Right lobe of liver (tissue), 4 donors: ENCODE data around the gene CTNND2.

Experiments
- CTCF ChIP-seq, 4 donors: fragments of 200-600 bp in 3 of 4; fragments of 450-650 bp in 1 of 4; IDR thresholded peaks; one replicate each; pipeline versions ENCODE4 v1.5.1 to v1.8.0; 2016 to 2022; ENCODE audit warnings: antibody characterized with exemption in 4 of 4, mild to moderate bottlenecking in 2 of 4
- POLR2A ChIP-seq: fragments of 450-650 bp; IDR thresholded peaks from one replicate; pipeline ENCODE4 v1.6.1; 2017; ENCODE audit warnings: antibody characterized with exemption, mild to moderate bottlenecking
- donor health status: DM: no; HTN: no; CAD: no.
- donor health status: DM: no; HTN: no; CAD: no.
- donor health status: DM: no; HTN: yes; CAD: no.

DNA sequence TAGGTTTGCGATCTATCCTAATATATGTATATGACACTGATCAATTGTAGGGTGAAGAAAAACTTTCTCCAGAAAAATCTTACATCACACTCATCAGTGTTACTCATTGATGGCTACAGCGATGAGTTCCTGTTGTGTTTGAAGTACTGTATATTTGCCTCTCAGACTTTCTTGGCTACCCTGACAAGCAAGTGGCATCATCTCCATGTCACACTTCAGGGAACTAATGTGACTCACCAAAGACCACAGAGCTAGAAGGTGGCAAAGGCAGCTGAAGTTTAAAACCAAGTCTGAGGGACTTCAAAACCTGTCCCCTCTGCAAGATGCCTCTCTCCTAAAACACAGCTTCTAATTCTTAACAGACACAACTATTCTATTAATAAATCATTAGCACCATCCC, 451.4 kb downstream of the CTNND2 start:
- no peak for TF ChIP-seq CTCF (IDR thresholded peaks at IDR 0.05)
- no peak for TF ChIP-seq POLR2A
